Stimulated activated CD8-positive, alpha-beta memory T cell treated with anti-CD3 and anti-CD28 coated beads, Interleukin-12 subunit alpha, Interleukin-12 subunit beta, amount 100 ng/mL, for 24 hours (primary cell): ENCODE measurements around the gene DCAKD.

Experiments
- DNase-seq: peaks from one replicate; pipeline ENCODE4 v3.0.0-alpha.2; 2020; ENCODE audit errors: extremely low read depth

Gene DCAKD

GRCh38 chr17:45051060-45051719, at the start of gene DCAKD:
Gene DCAKD (minus strand): TSS chr17:45051632. CDS start chr17:45034885, 16,747 bp downstream.
- peak; percentile 71 for DNase-seq

DNA sequence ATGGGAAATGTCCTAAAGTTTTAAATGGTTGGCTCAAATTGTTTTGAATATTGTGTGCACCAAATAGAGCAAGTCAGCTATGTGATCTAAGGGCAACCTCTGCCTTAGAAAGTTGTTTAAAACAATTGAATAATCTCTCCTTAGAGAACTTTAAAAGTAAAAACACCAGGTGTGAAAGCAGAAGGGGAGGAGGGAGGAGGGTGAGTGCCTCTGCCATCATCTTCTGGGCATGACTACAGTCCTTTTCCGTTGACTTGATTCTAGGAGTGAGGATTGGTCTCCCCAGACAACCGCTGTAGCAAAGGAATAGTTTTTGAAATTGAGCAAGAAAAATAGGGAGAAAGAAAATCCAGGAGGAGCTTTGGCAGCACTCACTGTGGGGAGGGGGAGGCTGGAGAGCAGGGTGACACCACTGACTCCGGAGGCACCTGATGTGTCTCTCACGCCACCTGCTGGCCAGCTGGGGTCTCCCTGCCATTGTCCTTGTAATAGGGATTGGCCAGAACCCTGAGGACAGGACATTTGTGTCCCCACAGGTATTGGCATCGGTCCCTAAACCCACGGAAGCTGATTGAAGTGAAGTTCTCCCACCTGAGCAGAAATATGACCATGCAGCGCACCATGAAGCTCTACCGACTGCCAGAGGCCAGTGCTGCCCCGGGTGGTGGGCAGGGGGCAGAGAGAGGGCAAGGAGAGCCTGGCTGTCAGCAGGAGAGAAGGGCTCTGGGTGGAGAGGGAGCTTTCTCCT, 47.6 kb upstream of the DCAKD start:
- DNase-seq, result peak; percentile 28

GRCh38 chr17:45098081-45098868, 46.8 kb upstream of the DCAKD start:
- no peak for DNase-seq

DNA sequence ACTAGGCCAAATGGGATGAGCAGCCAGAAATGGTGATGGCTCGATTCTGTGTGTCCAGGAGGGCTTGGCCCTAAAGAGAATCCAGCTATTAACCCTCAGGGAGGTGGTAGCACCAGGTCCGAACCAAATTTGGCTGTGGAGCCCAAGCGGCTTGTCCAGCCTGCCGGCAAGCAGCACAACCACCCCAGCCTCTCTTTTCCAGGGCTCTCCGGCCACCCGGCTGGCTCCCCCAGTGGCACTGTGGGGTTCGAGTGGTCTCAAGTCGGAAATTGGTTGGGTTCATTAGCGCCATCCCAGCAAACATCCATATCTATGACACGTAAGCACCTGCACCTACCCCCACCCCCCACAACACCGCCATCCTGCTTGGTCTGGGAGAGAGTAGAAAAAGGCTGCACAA, 45.5 kb upstream of the DCAKD start:
- DNase-seq, result no peak

DNA sequence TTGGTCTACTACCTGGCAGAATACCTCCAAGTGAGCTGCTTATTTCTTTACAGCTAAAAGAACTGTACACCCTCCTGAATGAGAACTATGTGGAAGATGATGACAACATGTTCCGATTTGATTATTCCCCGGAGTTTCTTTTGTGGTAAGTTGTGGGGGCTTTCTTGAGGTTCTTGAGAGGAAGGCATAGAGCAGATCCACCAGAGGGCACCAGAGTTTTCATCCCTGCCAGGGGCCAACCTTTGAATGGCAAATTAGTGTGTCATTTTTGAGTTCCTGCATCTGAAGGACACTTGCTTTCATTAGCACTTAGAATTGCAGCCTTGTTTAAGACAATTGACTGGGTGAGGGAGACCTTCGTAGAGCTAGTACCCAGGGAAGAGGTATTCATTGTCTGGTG, 44.7 kb upstream of the DCAKD start:
- no peak for DNase-seq

GRCh38 chr17:45093444-45094110, 42.1 kb upstream of the DCAKD start:
- no peak for DNase-seq

- no peak for DNase-seq
These were observed 41.5 kb upstream of the DCAKD start for GRCh38 chr17:45092911-45093430.

GRCh38 chr17:45091778-45092425, 40.5 kb upstream of the DCAKD start:
- no peak for DNase-seq

DNA sequence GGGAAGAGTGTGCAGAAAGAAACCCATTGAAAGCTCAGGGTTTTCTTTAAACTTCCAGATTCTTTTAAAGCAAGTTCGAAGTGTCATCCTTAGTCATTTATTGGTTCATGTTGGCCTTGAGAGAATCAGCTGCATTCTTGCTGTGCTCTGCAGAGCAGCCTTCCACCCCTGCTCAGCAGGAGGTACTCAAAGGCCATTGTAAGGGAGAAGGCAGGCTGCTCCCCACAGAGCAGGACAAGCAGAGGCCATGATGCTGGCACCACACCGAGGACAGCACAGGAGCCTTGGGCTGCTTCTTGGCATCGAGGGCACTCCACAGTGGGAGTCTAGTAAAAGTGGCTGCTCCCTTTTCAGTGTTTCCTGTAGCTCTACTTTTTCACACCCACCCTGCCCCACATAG, 39.3 kb upstream of the DCAKD start:
- no peak for DNase-seq

GRCh38 chr17:45088741-45089140, 37.3 kb upstream of the DCAKD start:
- no peak for DNase-seq

DNA sequence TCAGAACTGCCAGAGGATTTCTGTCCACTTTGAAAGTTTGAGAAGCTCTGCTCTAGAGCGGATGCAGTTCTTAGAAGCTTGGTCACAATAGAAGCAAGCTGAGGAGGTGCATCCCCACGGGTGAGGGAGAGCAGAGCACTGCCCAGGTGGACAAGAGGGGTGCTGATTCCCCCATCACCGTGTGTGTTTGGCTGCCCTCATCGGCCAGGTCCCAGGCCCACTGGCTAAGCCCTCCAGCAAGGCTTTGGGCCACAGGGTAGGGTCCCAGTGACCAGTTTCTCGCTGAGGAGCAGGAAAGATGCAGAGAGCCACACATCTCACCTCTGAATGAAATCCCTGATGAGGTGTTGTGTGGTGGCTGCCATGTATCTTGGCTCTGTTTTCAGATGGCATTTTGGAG, 36.5 kb upstream of the DCAKD start:
- DNase-seq, result no peak

DNA sequence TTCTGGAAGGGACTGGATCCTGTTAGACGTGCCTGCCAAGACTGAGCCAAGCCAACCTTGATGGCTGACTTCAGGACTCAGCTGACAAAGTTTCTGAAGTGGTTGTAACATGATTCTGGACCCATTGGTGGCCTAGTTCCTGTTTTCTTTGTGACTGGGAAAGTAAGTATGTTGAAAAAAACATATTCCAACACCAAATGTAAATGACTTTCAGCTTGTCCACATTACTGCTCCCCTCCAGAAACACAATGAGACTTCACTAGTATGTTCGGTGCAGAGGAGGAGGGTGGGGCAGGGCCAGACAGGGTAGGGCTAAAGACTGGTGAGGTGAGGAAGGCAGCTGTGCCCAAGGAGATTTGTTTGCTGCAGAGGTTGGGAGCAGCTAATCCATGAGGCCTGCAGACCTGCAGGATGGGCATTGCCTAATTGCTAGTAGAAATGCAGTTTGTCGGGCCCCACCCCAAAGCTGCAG, 36.1 kb upstream of the DCAKD start:
- no peak for DNase-seq

DNA sequence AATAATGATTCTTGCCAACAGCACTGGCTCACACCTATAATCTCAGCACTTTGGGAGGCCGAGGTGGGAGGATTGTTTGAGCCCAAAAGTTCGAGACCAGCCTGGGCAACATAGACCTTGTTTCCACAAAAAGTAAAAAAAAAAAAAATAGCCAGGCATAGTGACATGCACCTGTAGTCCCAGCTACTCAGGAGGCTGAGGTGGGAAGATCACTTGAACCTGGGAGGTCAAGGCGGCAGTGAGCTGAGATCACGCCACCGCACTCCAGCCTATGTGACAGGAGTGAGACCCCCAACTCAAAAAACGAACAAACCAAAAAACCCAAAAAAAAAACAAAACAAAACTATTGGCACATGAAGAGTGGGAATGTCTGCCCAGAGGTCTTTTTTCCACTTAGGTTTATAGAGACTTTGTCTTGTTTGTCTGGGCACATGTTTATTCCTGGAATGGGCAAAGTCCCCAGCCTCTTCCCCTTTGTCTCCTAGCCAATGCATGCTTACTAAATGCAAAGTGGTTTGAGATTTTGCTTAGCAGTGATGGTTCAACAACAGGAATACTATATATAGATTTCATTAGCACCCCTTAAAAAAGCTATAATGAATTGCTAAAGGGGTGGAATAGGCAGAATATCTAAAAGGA, 35.6 kb upstream of the DCAKD start:
- no peak for DNase-seq

DNA sequence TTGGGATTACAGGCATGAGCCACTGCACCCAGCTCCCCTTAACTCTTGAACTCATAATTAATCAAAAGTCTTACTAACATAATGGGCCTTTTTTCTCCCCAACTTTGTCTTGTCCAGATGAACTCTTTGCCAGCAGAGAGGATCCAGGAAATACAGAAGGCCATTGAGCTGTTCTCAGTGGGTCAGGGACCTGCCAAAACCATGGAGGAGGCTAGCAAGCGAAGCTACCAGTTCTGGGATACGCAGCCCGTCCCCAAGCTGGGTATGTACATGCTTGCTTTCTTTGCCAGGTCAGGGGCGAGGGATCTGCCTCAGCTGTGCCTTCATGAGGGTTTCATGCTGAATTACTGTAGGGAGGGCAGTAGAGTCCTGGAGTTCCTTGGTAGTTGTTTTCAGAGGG, 35.0 kb upstream of the DCAKD start:
- DNase-seq, result no peak

DNA sequence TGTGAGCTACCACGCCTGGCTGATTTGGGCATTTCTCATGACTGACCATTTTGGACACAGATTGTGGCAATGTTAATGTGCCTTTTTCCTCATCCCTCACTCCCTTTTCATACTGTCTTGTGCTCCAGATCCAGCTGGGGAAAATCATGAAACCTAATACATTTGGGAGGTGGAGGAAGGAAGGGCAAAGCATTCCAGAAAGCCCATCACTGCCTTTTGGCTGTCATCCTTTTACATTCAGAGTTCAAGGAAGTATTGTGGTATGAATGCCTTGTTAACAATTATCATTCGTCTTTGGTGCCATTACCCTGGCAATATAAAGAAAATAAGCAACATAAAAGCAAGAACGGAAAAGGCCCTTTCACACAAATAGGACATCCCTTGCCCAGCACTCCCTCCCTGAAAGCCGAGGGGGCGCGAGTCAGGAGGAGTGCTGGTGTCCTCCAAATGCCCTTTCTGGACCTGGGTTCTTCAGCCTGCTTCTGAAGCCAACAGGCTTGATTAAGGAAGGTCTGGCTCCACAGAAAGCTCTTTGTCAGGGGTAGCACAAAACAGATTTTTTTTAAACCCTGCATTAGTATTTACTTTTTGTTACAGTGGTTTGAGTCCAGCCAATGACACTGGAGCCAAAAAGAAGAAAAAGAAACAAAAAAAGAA, 29.7 kb upstream of the DCAKD start:
- no peak for DNase-seq

GRCh38 chr17:45077643-45078042, 26.2 kb upstream of the DCAKD start:
- no peak for DNase-seq

DNA sequence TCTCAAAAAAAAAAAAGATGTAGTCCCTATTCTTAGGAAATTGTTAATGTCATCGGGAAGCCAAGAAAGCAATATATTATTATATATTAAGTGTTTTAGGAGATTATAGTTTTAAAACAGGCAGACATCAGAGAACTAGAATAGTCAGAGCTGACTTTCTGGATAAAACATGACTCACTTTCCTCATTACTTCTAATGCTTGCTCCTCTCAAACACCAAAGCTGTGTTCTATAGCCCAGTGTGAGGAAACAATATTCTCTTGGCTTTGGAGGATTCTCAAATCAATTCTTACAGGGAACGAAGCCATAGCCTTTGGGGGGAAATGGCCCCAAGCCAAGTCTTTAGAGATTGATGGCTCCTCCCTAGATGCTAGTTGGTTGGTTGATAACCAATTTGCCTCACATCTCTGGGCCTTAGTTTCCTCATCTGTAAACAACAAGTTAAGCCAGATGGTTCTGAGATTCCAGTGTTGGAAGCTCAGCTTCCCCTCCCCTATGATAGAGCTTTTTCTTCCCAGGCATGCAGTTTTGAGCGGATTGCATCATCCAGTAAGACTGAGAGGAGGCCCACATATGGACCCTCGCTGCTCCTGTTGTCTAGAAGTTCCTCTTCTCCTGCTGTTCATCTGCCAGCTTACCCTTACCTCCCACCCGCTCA, 22.1 kb upstream of the DCAKD start:
- no peak for DNase-seq

- no peak for DNase-seq
These were observed 19.4 kb upstream of the DCAKD start for GRCh38 chr17:45070809-45071208.

- DNase-seq, result no peak
These were observed 18.6 kb upstream of the DCAKD start for GRCh38 chr17:45070001-45070400.

GRCh38 chr17:45067637-45068036, 16.2 kb upstream of the DCAKD start:
- no peak for DNase-seq
